Endothelial cell (in vitro differentiated cells): ENCODE results near the gene NDUFA5. TPM values are rescaled to one million over a fixed set of nuclear protein-coding genes. Genes with fewer than 3 reads are reported as not detected.

Source experiments
- DNase-seq: peaks from one replicate; pipeline ENCODE4 v3.0.0; 2021; ENCODE audit warnings: low spot score
- H3K27ac Mint-ChIP-seq: one replicate; pipeline ENCODE4 v1.8.0; 2021; ENCODE audit warnings: mixed read lengths, inconsistent platforms; ENCODE audit not compliant: unreplicated experiment
- H3K27me3 Mint-ChIP-seq: one replicate; pipeline ENCODE4 v1.8.0; 2021; ENCODE audit warnings: mild to moderate bottlenecking, moderate library complexity, mixed read lengths, inconsistent platforms; ENCODE audit not compliant: unreplicated experiment
- H3K36me3 Mint-ChIP-seq: one replicate; pipeline ENCODE4 v1.8.0; 2021; ENCODE audit warnings: mild to moderate bottlenecking, low read depth, mixed read lengths, inconsistent platforms; ENCODE audit not compliant: unreplicated experiment
- H3K4me1 Mint-ChIP-seq: one replicate; pipeline ENCODE4 v1.8.0; 2021; ENCODE audit warnings: mild to moderate bottlenecking, mixed read lengths, inconsistent platforms; ENCODE audit not compliant: unreplicated experiment
- H3K4me3 Mint-ChIP-seq: one replicate; pipeline ENCODE4 v1.8.0; 2021; ENCODE audit warnings: mild to moderate bottlenecking, mixed read lengths, inconsistent platforms; ENCODE audit not compliant: unreplicated experiment
- H3K9me3 Mint-ChIP-seq: one replicate; pipeline ENCODE4 v1.8.0; 2021; ENCODE audit warnings: mixed read lengths, inconsistent platforms; ENCODE audit not compliant: unreplicated experiment
- long read RNA-seq: library from polyadenylated mRNA; unstranded; transcript quantifications from one replicate; pipeline ENCODE4 v2.0.0, GENCODE V29; 2020; ENCODE audit not compliant: unreplicated experiment
- total RNA-seq: library from RNA; stranded (reverse); fragmentation: NEBNext Ultra II Directional; extraction: Animal tissue kit (Norgen Biotek cat#: 25700); gene quantifications from one replicate; pipeline ENCODE4 v1.2.1, GENCODE V29; 2021; ENCODE audit not compliant: unreplicated experiment
- TF ChIP-seq, protein P1 (sequence below): fragments of 200-600 bp; sonication (generic); IDR thresholded peaks from one replicate; pipeline ENCODE4 v1.5.0; 2021; ENCODE audit warnings: antibody characterized with exemption; ENCODE audit not compliant: unreplicated experiment

NDUFA5 gene
- total RNA-seq: 45.8 TPM
- long read RNA-seq, transcript NDUFA5-201 (5 exons, 1,901 nt): major isoform, 47 of 64 reads
- long read RNA-seq, transcript NDUFA5-202 (4 exons, 1,360 nt): minor isoform, 14 of 64 reads
- long read RNA-seq, partial matches to known transcripts: 1 of 64 reads
- long read RNA-seq, other reads (novel, unspliced or antisense): 2 of 64 reads

GRCh38 chr7:123557398-123558288 is at the start of gene NDUFA5:
Gene NDUFA5 (minus strand): TSS chr7:123557818. CDS start chr7:123557795, 23 bp downstream.
- TF ChIP-seq, protein P1, sequence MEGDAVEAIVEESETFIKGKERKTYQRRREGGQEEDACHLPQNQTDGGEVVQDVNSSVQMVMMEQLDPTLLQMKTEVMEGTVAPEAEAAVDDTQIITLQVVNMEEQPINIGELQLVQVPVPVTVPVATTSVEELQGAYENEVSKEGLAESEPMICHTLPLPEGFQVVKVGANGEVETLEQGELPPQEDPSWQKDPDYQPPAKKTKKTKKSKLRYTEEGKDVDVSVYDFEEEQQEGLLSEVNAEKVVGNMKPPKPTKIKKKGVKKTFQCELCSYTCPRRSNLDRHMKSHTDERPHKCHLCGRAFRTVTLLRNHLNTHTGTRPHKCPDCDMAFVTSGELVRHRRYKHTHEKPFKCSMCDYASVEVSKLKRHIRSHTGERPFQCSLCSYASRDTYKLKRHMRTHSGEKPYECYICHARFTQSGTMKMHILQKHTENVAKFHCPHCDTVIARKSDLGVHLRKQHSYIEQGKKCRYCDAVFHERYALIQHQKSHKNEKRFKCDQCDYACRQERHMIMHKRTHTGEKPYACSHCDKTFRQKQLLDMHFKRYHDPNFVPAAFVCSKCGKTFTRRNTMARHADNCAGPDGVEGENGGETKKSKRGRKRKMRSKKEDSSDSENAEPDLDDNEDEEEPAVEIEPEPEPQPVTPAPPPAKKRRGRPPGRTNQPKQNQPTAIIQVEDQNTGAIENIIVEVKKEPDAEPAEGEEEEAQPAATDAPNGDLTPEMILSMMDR: no peak
- peaks cover 8% of the 10 kb centered on the region for H3K36me3 Mint-ChIP-seq
- H3K27ac Mint-ChIP-seq: no peak within 1 kb of the TSS
- no peaks in the 10 kb centered on the region for H3K27me3 Mint-ChIP-seq
- DNase-seq: peak; percentile 95
- no peaks in the 10 kb centered on the region for H3K4me1 Mint-ChIP-seq
- no peaks in the 10 kb centered on the region for H3K9me3 Mint-ChIP-seq
- no peak within 1 kb of the TSS for H3K4me3 Mint-ChIP-seq

- H3K9me3 Mint-ChIP-seq: no peaks in the 10 kb centered on the region
- TF ChIP-seq, protein P1: no peak
- H3K4me3 Mint-ChIP-seq: no peak overlapping the region
- no peaks in the 10 kb centered on the region for H3K36me3 Mint-ChIP-seq
- no peak overlapping the region for H3K27ac Mint-ChIP-seq
- no peak for DNase-seq
- no peaks in the 10 kb centered on the region for H3K4me1 Mint-ChIP-seq
- peaks cover 3% of the 10 kb centered on the region for H3K27me3 Mint-ChIP-seq
These were observed 47.1 kb upstream of the NDUFA5 start for GRCh38 chr7:123604739-123605138.

DNA sequence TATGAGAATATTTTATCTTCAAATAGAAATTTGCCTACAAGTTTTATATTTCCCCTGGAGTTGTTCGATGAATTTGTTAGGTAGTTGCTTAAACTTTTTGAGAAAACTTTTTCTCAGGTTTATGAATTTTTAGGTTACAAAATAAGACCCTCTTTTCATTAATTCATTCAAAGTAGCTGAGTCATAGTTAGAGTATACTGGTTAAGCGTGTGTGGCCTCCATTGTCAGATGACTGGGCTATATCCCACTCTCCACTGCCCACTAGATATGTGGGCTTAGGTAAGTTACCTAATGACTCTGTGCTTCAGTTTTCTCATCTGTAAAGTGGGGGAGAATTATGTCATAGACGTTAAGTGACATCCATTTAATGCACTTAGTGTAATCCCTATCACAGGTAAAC is 45.0 kb upstream of the NDUFA5 start:
- Mint-ChIP-seq H3K4me3 (no peak overlapping the region), H3K27ac (no peak overlapping the region), H3K27me3 (peaks cover 3% of the 10 kb centered on the region), H3K9me3 (no peaks in the 10 kb centered on the region), H3K4me1 (no peaks in the 10 kb centered on the region), H3K36me3 (no peaks in the 10 kb centered on the region)
- no peak for DNase-seq
- TF ChIP-seq, protein P1: no peak

DNA sequence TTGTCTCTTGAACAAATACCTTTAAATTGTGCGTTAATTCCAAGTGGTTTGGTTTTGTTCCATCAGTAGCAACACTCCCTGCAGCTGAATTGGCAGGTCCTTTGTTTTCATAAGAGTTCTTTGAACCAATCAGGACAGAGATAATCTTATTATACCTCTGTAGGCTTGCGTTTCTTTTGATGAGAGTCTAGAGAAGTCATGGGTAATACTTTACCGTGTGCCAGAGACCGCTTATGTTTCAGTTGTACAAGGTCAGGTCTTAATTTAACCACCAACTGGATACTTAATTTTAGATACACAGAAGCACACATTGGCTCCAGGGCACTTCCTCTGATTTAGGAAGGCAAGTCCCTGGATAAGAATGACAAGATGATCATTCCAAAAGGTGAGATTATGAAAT is 43.9 kb upstream of the NDUFA5 start, which contains the start of gene ASB15:
Gene ASB15 (plus strand): TSS at position 292 of the 400 bp plus-strand sequence. CDS start 12,682 bp downstream, outside the sequence.
- Mint-ChIP-seq H3K9me3 (no peaks in the 10 kb centered on the region), H3K4me3 (no peak within 1 kb of the TSS), H3K4me1 (no peaks in the 10 kb centered on the region), H3K36me3 (no peaks in the 10 kb centered on the region), H3K27me3 (no peaks in the 10 kb centered on the region), H3K27ac (no peak within 1 kb of the TSS)
- TF ChIP-seq, protein P1: no peak
- DNase-seq: no peak

DNA sequence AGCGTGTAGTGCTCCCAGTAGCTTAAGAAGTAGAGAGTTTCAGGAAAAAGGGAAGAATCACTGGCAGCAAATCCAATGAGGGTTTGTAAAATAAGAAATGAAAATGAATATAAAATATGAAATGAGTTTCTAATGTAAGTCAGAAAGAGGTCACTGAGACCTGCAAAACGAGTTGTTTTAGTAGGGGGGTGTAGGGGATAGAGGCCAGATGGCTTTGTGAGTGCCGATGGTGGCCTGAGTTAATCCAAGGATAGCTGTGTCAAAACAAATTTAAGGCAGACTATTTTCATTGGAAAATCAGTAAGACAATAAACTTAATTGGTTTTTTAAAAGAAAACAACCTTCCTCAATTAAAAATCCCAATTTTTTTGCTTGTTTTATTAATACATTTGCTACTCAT is 43.3 kb upstream of the NDUFA5 start:
- H3K9me3 Mint-ChIP-seq: no peaks in the 10 kb centered on the region
- no peak overlapping the region for H3K27ac Mint-ChIP-seq
- DNase-seq: no peak
- H3K4me3 Mint-ChIP-seq: no peak overlapping the region
- TF ChIP-seq, protein P1: no peak
- no peaks in the 10 kb centered on the region for H3K36me3 Mint-ChIP-seq
- H3K4me1 Mint-ChIP-seq: no peaks in the 10 kb centered on the region
- no peaks in the 10 kb centered on the region for H3K27me3 Mint-ChIP-seq
